Activated CD8-positive, alpha-beta T cell treated with anti-CD3 and anti-CD28 coated beads for 36 hours (primary cell): Measurements from ENCODE around the gene FOLR2. TPM values are rescaled to one million over a fixed set of nuclear protein-coding genes. Genes with fewer than 3 reads are reported as not detected.
"Not testable (repeated sequence)": the region's sequence is repeated elsewhere in the genome, so short reads cannot be mapped to it uniquely, and the experiment has no call there.

ENCODE experiments used
- ATAC-seq: fragments of 200-7000 bp; cut with Tn5 transposase; one replicate; pipeline ENCODE4 v1.10.0; 2021; ENCODE audit warnings: mild to moderate bottlenecking, moderate library complexity
- CTCF ChIA-PET: fragments of 350-600 bp; sonication (Branson Sonifier 250); formaldehyde crosslinking; loops from one replicate; lab custom pipeline; 2021; ENCODE audit warnings: antibody characterized with exemption; lab: Charles Lee
- POLR2A ChIA-PET: fragments of 350-600 bp; sonication (Branson Sonifier 250); formaldehyde crosslinking; loops from one replicate; lab custom pipeline; 2021; ENCODE audit warnings: antibody characterized with exemption; lab: Charles Lee
- DNase-seq: peaks from one replicate; pipeline ENCODE4 v3.0.0-alpha.2; 2020
- H3K27ac Mint-ChIP-seq: one replicate; pipeline ENCODE4 v1.8.0; 2021; ENCODE audit warnings: mild to moderate bottlenecking, mixed read lengths
- H3K27me3 Mint-ChIP-seq: one replicate; pipeline ENCODE4 v1.8.0; 2021; ENCODE audit warnings: mixed read lengths
- H3K36me3 Mint-ChIP-seq: one replicate; pipeline ENCODE4 v1.8.0; 2021; ENCODE audit warnings: low read depth, mixed read lengths
- H3K4me1 Mint-ChIP-seq: one replicate; pipeline ENCODE4 v1.8.0; 2021; ENCODE audit warnings: low read depth, mixed read lengths
- H3K4me3 Mint-ChIP-seq: one replicate; pipeline ENCODE4 v1.8.0; 2021; ENCODE audit warnings: mild to moderate bottlenecking, moderate library complexity, mixed read lengths
- H3K9me3 Mint-ChIP-seq: one replicate; pipeline ENCODE4 v1.8.0; 2021; ENCODE audit warnings: mixed read lengths
- CTCF ChIP-seq: fragments of 200-600 bp; IDR thresholded peaks from one replicate; pipeline ENCODE4 v1.8.0; 2022; ENCODE audit warnings: antibody characterized with exemption, mild to moderate bottlenecking
- intact Hi-C: fragments of 100-400 bp; cut with micrococcal nuclease; formaldehyde crosslinking; loops from one replicate; pipeline ENCODE4 v1.10.0; 2022
- total RNA-seq, 2 experiments: library from RNA; stranded (reverse); gene quantifications; one replicate each; pipeline ENCODE4 v1.2.3, GENCODE V29; 2021

Gene FOLR2
- total RNA-seq, 2 experiments from 2014 or later: not detected

- ATAC-seq (no peak), DNase-seq (no peak)
- Mint-ChIP-seq H3K4me1 (no peaks in the 10 kb centered on the region), H3K27ac (no peak overlapping the region), H3K36me3 (no peaks in the 10 kb centered on the region), H3K4me3 (no peak overlapping the region), H3K27me3 (no peaks in the 10 kb centered on the region), H3K9me3 (no peaks in the 10 kb centered on the region)
- intact Hi-C loops: no loop called here
- ChIA-PET CTCF (interaction anchor here (4.0 kb wide), 1 partner anchor 12 kb away, joined by 12 read pairs; no protein-coding TSS in a partner anchor), POLR2A (interaction anchor here (0.6 kb wide), 1 partner anchor 184 kb away, joined by 3 read pairs; no protein-coding TSS in a partner anchor)
- TF ChIP-seq CTCF: no peak
Observed at GRCh38 chr11:72195518-72196270, 20.9 kb upstream of the FOLR2 start.

- intact Hi-C loops, H3K4me3 Mint-ChIP-seq, H3K9me3 Mint-ChIP-seq, H3K36me3 Mint-ChIP-seq, POLR2A ChIA-PET, H3K4me1 Mint-ChIP-seq, H3K27me3 Mint-ChIP-seq, CTCF ChIA-PET, DNase-seq, ATAC-seq, H3K27ac Mint-ChIP-seq: not testable (repeated sequence)
Observed at GRCh38 chr11:72201445-72201844, 15.1 kb upstream of the FOLR2 start.

GRCh38 chr11:72202571-72202970 lies 14.0 kb upstream of the FOLR2 start:
- Mint-ChIP-seq H3K27me3 (no peaks in the 10 kb centered on the region), H3K27ac (no peak overlapping the region), H3K9me3 (no peaks in the 10 kb centered on the region), H3K36me3 (no peaks in the 10 kb centered on the region), H3K4me1 (no peaks in the 10 kb centered on the region), H3K4me3 (no peak overlapping the region)
- ATAC-seq (no peak), DNase-seq (no peak)
- ChIA-PET POLR2A (no interaction called here), CTCF (no interaction called here)
- no peak for TF ChIP-seq CTCF
- intact Hi-C loops: no loop called here

- intact Hi-C loops: no loop called here
- ChIA-PET POLR2A (no interaction called here), CTCF (no interaction called here)
- no peaks in the 10 kb centered on the region for H3K4me1 Mint-ChIP-seq
- DNase-seq (no peak), ATAC-seq (no peak)
- no peaks in the 10 kb centered on the region for H3K27me3 Mint-ChIP-seq
- no peak overlapping the region for H3K4me3 Mint-ChIP-seq
- H3K27ac Mint-ChIP-seq: no peak overlapping the region
- H3K9me3 Mint-ChIP-seq: no peaks in the 10 kb centered on the region
- no peaks in the 10 kb centered on the region for H3K36me3 Mint-ChIP-seq
- TF ChIP-seq CTCF: no peak
Observed at GRCh38 chr11:72203163-72203562, 13.4 kb upstream of the FOLR2 start.

- Mint-ChIP-seq H3K27ac (no peak overlapping the region), H3K4me3 (no peak overlapping the region), H3K9me3 (peaks cover 9% of the 10 kb centered on the region), H3K4me1 (no peaks in the 10 kb centered on the region), H3K27me3 (no peaks in the 10 kb centered on the region), H3K36me3 (peaks cover 2% of the 10 kb centered on the region)
- ChIA-PET POLR2A (no interaction called here), CTCF (no interaction called here)
- intact Hi-C loops: no loop called here
- ATAC-seq: no peak
- TF ChIP-seq CTCF: no peak
- DNase-seq: no peak
Observed at GRCh38 chr11:72204886-72205285, 11.7 kb upstream of the FOLR2 start.

GRCh38 chr11:72206794-72207193 lies 9.8 kb upstream of the FOLR2 start:
- DNase-seq, intact Hi-C loops, POLR2A ChIA-PET, ATAC-seq, H3K4me3 Mint-ChIP-seq, H3K27me3 Mint-ChIP-seq, H3K36me3 Mint-ChIP-seq, H3K4me1 Mint-ChIP-seq, H3K27ac Mint-ChIP-seq: not testable (repeated sequence)
- peaks cover 11% of the 10 kb centered on the region for H3K9me3 Mint-ChIP-seq
- CTCF ChIA-PET: interaction anchor here (0.7 to 1.8 kb wide), 2 partner anchors 31 to 224 kb away, joined by 3 to 5 read pairs; no protein-coding TSS in a partner anchor
